B cell (primary cell): ENCODE data around the gene JCAD. TPM values are rescaled to one million over a fixed set of nuclear protein-coding genes. Genes with fewer than 3 reads are reported as not detected.

Experiments used
- ATAC-seq: fragments of 200-7000 bp; cut with Tn5 transposase; one replicate; pipeline ENCODE4 v1.10.0; 2021; ENCODE audit warnings: low read depth, mild to moderate bottlenecking, moderate number of reproducible peaks, moderate library complexity
- CTCF ChIA-PET: fragments of 350-600 bp; sonication (Branson Sonifier 250); formaldehyde crosslinking; loops from one replicate; lab custom pipeline; 2021; ENCODE audit warnings: antibody characterized with exemption, inconsistent platforms; lab: Charles Lee
- POLR2A ChIA-PET: fragments of 350-600 bp; sonication (Branson Sonifier 250); formaldehyde crosslinking; loops from one replicate; lab custom pipeline; 2021; ENCODE audit warnings: antibody characterized with exemption; lab: Charles Lee
- DNase-seq: peaks from one replicate; pipeline ENCODE4 v3.0.0; 2013
- H2AFZ ChIP-seq: 2 replicates; pipeline ENCODE4 v1.6.1; 2012; ENCODE audit warnings: mild to moderate bottlenecking, low read depth, low read length; ENCODE audit not compliant: insufficient read depth, poor library complexity, severe bottlenecking
- H3K27ac ChIP-seq, 2 donors: 1 replicate in 1 of 2; 2 replicates in 1 of 2; pipeline ENCODE4 v1.5.1; 2012 to 2013; ENCODE audit warnings: low read length in 2 of 2, mild to moderate bottlenecking in 2 of 2, moderate library complexity in 1 of 2
- H3K27me3 ChIP-seq, 4 experiments: fragments of 200-600 bp in 1 of 4; sonication (generic) in 1 of 4; replicated peaks in 1 of 4; 1 replicate in 2 of 4; 2 replicates in 2 of 4; pipeline versions ENCODE4 v1.6.1 to v1.7.0; 2013 to 2016; ENCODE audit warnings: low read length in 3 of 4, mild to moderate bottlenecking in 2 of 4, mixed read lengths in 1 of 4, moderate library complexity in 1 of 4; ENCODE audit not compliant: insufficient read depth in 4 of 4, control insufficient read depth in 3 of 4; ENCODE audit errors: control extremely low read depth in 1 of 4
- H3K36me3 ChIP-seq, 2 experiments: replicated peaks in 1 of 2; 1 replicate in 1 of 2; 2 replicates in 1 of 2; pipeline versions ENCODE4 v1.6.1 to v1.7.1; 2013; ENCODE audit warnings: low read length in 1 of 2; ENCODE audit not compliant: insufficient read depth in 2 of 2, control insufficient read depth in 1 of 2; ENCODE audit errors: control extremely low read depth in 1 of 2, extremely low read depth in 1 of 2
- H3K4me1 ChIP-seq, 2 donors: fragments of 200-600 bp in 1 of 2; sonication (generic) in 1 of 2; 1 replicate in 1 of 2; 2 replicates in 1 of 2; pipeline versions ENCODE4 v1.5.1 to v1.6.1; 2013 to 2017; ENCODE audit warnings: low read length in 2 of 2; ENCODE audit not compliant: control insufficient read depth in 2 of 2, insufficient read depth in 2 of 2
- H3K4me2 ChIP-seq: replicated peaks from 2 replicates; pipeline ENCODE3; 2012; ENCODE audit warnings: mild to moderate bottlenecking, low read depth, low read length; ENCODE audit not compliant: poor library complexity, severe bottlenecking
- H3K4me3 ChIP-seq, 5 experiments: fragments of 200-600 bp in 1 of 5; sonication (generic) in 1 of 5; 1 replicate in 3 of 5; 2 replicates in 2 of 5; pipeline versions ENCODE4 v1.5.1 to v1.7.0; 2011 to 2016; ENCODE audit warnings: low read length in 4 of 5, mild to moderate bottlenecking in 4 of 5, low read depth in 2 of 5, control low read depth in 1 of 5, moderate library complexity in 1 of 5; ENCODE audit not compliant: insufficient read depth in 1 of 5; ENCODE audit errors: control extremely low read depth in 1 of 5, extremely low read depth in 1 of 5
- H3K79me2 ChIP-seq: fragments of 200-600 bp; sonication (generic); one replicate; pipeline ENCODE4 v1.6.0; 2016; ENCODE audit warnings: low read length; ENCODE audit not compliant: control insufficient read depth, insufficient read depth
- H3K9ac ChIP-seq: fragments of 200-600 bp; sonication (generic); 2 replicates; pipeline ENCODE4 v1.6.1; 2017; ENCODE audit warnings: mild to moderate bottlenecking, low read length, moderate library complexity
- H3K9me3 ChIP-seq, 3 donors: one replicate each; pipeline versions ENCODE4 v1.6.1 to v1.7.1; 2013; ENCODE audit warnings: low read length in 2 of 3; ENCODE audit not compliant: control insufficient read depth in 2 of 3, insufficient read depth in 1 of 3; ENCODE audit errors: control extremely low read depth in 1 of 3
- H4K20me1 ChIP-seq: 2 replicates; pipeline ENCODE4 v1.6.0; 2012; ENCODE audit warnings: mild to moderate bottlenecking, low read length; ENCODE audit not compliant: insufficient read depth, control insufficient read depth, poor library complexity, severe bottlenecking
- H3K27ac Mint-ChIP-seq: one replicate; pipeline ENCODE4 v1.8.0; 2021; ENCODE audit warnings: mixed read lengths
- H3K27me3 Mint-ChIP-seq: one replicate; pipeline ENCODE4 v1.8.0; 2021; ENCODE audit warnings: mixed read lengths
- H3K4me1 Mint-ChIP-seq: one replicate; pipeline ENCODE4 v1.8.0; 2021; ENCODE audit warnings: mixed read lengths
- H3K4me3 Mint-ChIP-seq: one replicate; pipeline ENCODE4 v1.8.0; 2021; ENCODE audit warnings: mixed read lengths
- H3K9me3 Mint-ChIP-seq: one replicate; pipeline ENCODE4 v1.8.0; 2022; ENCODE audit warnings: mixed read lengths; ENCODE audit not compliant: insufficient read depth
- EZH2 ChIP-seq: IDR thresholded peaks from 2 replicates; pipeline ENCODE4 v1.6.1; 2012; ENCODE audit warnings: borderline replicate concordance, low read depth, mild to moderate bottlenecking, moderate library complexity, low read length; ENCODE audit not compliant: insufficient read depth, poor library complexity, severe bottlenecking
- WGBS: methylation state at CpG from one replicate; pipeline ENCODE4 v1.1.5; 2013; ENCODE audit warnings: missing lambda C conversion rate; ENCODE audit not compliant: insufficient coverage; 5-methylcytosine and 5-hydroxymethylcytosine counted together
- intact Hi-C: fragments of 100-400 bp; cut with micrococcal nuclease; formaldehyde crosslinking; loops from one replicate; pipeline ENCODE4 v1.10.0; 2022
- polyA plus RNA-seq: library from polyadenylated mRNA; depleted of rRNA; stranded (reverse); fragments of >200 nt; gene quantifications from 2 replicates; pipeline ENCODE4 v1.2.3, GENCODE V29; 2012
- total RNA-seq, 2 donors: library from RNA; stranded (reverse); fragments of 120-200 nt in 1 of 2; gene quantifications; 1 replicate in 1 of 2; 2 replicates in 1 of 2; pipeline versions ENCODE4 v1.2.3 to v1.2.4, GENCODE V29; 2013 to 2022
- TF ChIP-seq, protein P1 (sequence below): fragments of 200-600 bp; IDR thresholded peaks from one replicate; pipeline ENCODE4 v1.8.0; 2022; ENCODE audit warnings: antibody characterized with exemption, mild to moderate bottlenecking

Gene JCAD
- total and polyA plus RNA-seq, 2 donors (not counting 1 experiment from before 2014, with no cell fraction given) = 0.37 TPM; not detected in 1

- Histone ChIP-seq H3K27ac (no peak overlapping the region), H3K4me2 (no peak overlapping the region), H3K4me3 (no peak overlapping the region), H3K4me1 (no peaks in the 10 kb centered on the region), H3K27me3 (peaks cover 0 to 3% (median 0%) of the 10 kb centered on the region in 4 experiments), H2AFZ (no peak overlapping the region), H3K36me3 (no peaks in the 10 kb centered on the region), H3K9ac (no peak overlapping the region), H3K9me3 (no peaks in the 10 kb centered on the region), H3K79me2 (no peaks in the 10 kb centered on the region), H4K20me1 (no peaks in the 10 kb centered on the region)
- intact Hi-C loops = no loop called here
- no peak for DNase-seq
- WGBS = 86% methylated on average over 1 of the region's 4 CpGs
- TF ChIP-seq EZH2 = no peak
- TF ChIP-seq, protein P1, sequence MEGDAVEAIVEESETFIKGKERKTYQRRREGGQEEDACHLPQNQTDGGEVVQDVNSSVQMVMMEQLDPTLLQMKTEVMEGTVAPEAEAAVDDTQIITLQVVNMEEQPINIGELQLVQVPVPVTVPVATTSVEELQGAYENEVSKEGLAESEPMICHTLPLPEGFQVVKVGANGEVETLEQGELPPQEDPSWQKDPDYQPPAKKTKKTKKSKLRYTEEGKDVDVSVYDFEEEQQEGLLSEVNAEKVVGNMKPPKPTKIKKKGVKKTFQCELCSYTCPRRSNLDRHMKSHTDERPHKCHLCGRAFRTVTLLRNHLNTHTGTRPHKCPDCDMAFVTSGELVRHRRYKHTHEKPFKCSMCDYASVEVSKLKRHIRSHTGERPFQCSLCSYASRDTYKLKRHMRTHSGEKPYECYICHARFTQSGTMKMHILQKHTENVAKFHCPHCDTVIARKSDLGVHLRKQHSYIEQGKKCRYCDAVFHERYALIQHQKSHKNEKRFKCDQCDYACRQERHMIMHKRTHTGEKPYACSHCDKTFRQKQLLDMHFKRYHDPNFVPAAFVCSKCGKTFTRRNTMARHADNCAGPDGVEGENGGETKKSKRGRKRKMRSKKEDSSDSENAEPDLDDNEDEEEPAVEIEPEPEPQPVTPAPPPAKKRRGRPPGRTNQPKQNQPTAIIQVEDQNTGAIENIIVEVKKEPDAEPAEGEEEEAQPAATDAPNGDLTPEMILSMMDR = no peak
- no peaks in the 10 kb centered on the region for H3K4me1 Mint-ChIP-seq
- H3K27me3 Mint-ChIP-seq = no peaks in the 10 kb centered on the region
- ATAC-seq = no peak
- H3K27ac Mint-ChIP-seq = no peak overlapping the region
- H3K9me3 Mint-ChIP-seq = no peaks in the 10 kb centered on the region
- no peak overlapping the region for H3K4me3 Mint-ChIP-seq
- ChIA-PET POLR2A (no interaction called here), CTCF (no interaction called here)
Observed at GRCh38 chr10:29966269-29966668, 93.1 kb downstream of the JCAD start.
